CD4-positive, CD25-positive, alpha-beta regulatory T cell (primary cell): Measurements from ENCODE around the gene PPP2R2D. TPM values are rescaled to one million over a fixed set of nuclear protein-coding genes. Genes with fewer than 3 reads are reported as not detected.

ENCODE experiments used
- ATAC-seq, 2 donors: fragments of 150-1000 bp; cut with Tn5 transposase; one replicate each; pipeline ENCODE4 v1.10.0; 2021; ENCODE audit warnings: low read depth in 2 of 2, moderate number of reproducible peaks in 2 of 2, moderate library complexity in 1 of 2
- DNase-seq, 3 donors: peaks; one replicate each; pipeline versions ENCODE4 v3.0.0 to v3.0.0-alpha.2; 2012 to 2022; ENCODE audit warnings: mixed read lengths in 1 of 3
- H3K27ac ChIP-seq: one replicate; pipeline ENCODE4 v1.7.0; 2013; ENCODE audit warnings: mild to moderate bottlenecking, low read length; ENCODE audit not compliant: insufficient read depth, poor library complexity, severe bottlenecking
- H3K27me3 ChIP-seq: one replicate; pipeline ENCODE4 v1.7.0; 2013; ENCODE audit warnings: low read length; ENCODE audit not compliant: control insufficient read depth, insufficient read depth
- H3K36me3 ChIP-seq: one replicate; pipeline ENCODE4 v1.7.0; 2013; ENCODE audit warnings: mild to moderate bottlenecking, low read length, moderate library complexity; ENCODE audit not compliant: control insufficient read depth, insufficient read depth
- H3K4me1 ChIP-seq: 2 replicates; pipeline ENCODE4 v1.7.0; 2013; ENCODE audit warnings: mild to moderate bottlenecking, low read length; ENCODE audit not compliant: insufficient read depth, control insufficient read depth, poor library complexity, severe bottlenecking
- H3K4me3 ChIP-seq: one replicate; pipeline ENCODE4 v1.7.0; 2013; ENCODE audit warnings: low read depth, mild to moderate bottlenecking, low read length, moderate library complexity
- H3K9me3 ChIP-seq, 2 experiments: 1 replicate in 1 of 2; 2 replicates in 1 of 2; pipeline ENCODE4 v1.7.0; 2013; ENCODE audit warnings: low read length in 2 of 2, mild to moderate bottlenecking in 1 of 2, moderate library complexity in 1 of 2; ENCODE audit not compliant: control insufficient read depth in 2 of 2
- H3K27ac Mint-ChIP-seq, 3 donors: one replicate each; pipeline ENCODE4 v1.8.0; 2020 to 2022; ENCODE audit warnings: mild to moderate bottlenecking in 3 of 3, mixed read lengths in 3 of 3, moderate library complexity in 2 of 3
- H3K27me3 Mint-ChIP-seq: one replicate; pipeline ENCODE4 v1.8.0; 2022; ENCODE audit warnings: mild to moderate bottlenecking, mixed read lengths
- H3K36me3 Mint-ChIP-seq: one replicate; pipeline ENCODE4 v1.8.0; 2020; ENCODE audit warnings: mixed read lengths
- H3K4me1 Mint-ChIP-seq, 4 donors: one replicate each; pipeline ENCODE4 v1.8.0; 2020 to 2022; ENCODE audit warnings: mixed read lengths in 4 of 4, mild to moderate bottlenecking in 1 of 4
- H3K4me3 Mint-ChIP-seq, 4 donors: one replicate each; pipeline ENCODE4 v1.8.0; 2020 to 2022; ENCODE audit warnings: mild to moderate bottlenecking in 4 of 4, mixed read lengths in 4 of 4, moderate library complexity in 3 of 4
- H3K9me3 Mint-ChIP-seq, 7 donors: one replicate each; pipeline ENCODE4 v1.8.0; 2020 to 2022; ENCODE audit warnings: mixed read lengths in 7 of 7, mild to moderate bottlenecking in 3 of 7, moderate library complexity in 2 of 7
- polyA plus RNA-seq, 4 donors: library from polyadenylated mRNA; unstranded; fragments of 300-500 nt; fragmentation: Illumina TruSeq; gene quantifications; one replicate each; pipeline ENCODE4 v1.2.3, GENCODE V29; 2021
- total RNA-seq: library from RNA; stranded (reverse); gene quantifications from one replicate; pipeline ENCODE4 v1.2.3, GENCODE V29; 2022

Gene PPP2R2D
- total and polyA plus RNA-seq, 5 donors from 2014 or later = 23.8 to 48.1 (median 26.6) TPM

GRCh38 chr10:131972474-131973071, 71.8 kb downstream of the PPP2R2D start:
- DNase-seq (peak; percentile 11 to 84 (median 62)), ATAC-seq (peak; percentile 57 to 60)
- Histone ChIP-seq H3K27me3 (no peaks in the 10 kb centered on the region), H3K4me1 (peaks cover 30% of the 10 kb centered on the region), H3K36me3 (peaks cover 25% of the 10 kb centered on the region), H3K9me3 (no peaks in the 10 kb centered on the region), H3K4me3 (peak overlapping the region; percentile 77), H3K27ac (peak overlapping the region; percentile 73)
- peaks cover 22 to 73% (median 38%) of the 10 kb centered on the region in 4 donors for H3K4me1 Mint-ChIP-seq
- no peaks in the 10 kb centered on the region for H3K9me3 Mint-ChIP-seq
- H3K4me3 Mint-ChIP-seq = peak overlapping the region; percentile 85 to 94 (median 88)
- peak overlapping the region; percentile 88 to 93 (median 92) for H3K27ac Mint-ChIP-seq
- H3K36me3 Mint-ChIP-seq = peaks cover 29% of the 10 kb centered on the region
- H3K27me3 Mint-ChIP-seq = no peaks in the 10 kb centered on the region

GRCh38 chr10:131973160-131973951, 72.5 kb downstream of the PPP2R2D start:
- Mint-ChIP-seq H3K9me3 (no peaks in the 10 kb centered on the region), H3K4me1 (peaks cover 28 to 80% (median 45%) of the 10 kb centered on the region in 4 donors), H3K27me3 (no peaks in the 10 kb centered on the region), H3K27ac (peak overlapping the region; percentile 88 to 93 (median 92)), H3K36me3 (peaks cover 35% of the 10 kb centered on the region), H3K4me3 (peak overlapping the region; percentile 85 to 94 (median 88))
- DNase-seq (no peak), ATAC-seq (peak in 1 of 2 donors; percentile 37)
- peaks cover 30% of the 10 kb centered on the region for H3K4me1 ChIP-seq
- H3K4me3 ChIP-seq = peak overlapping the region; percentile 77
- H3K36me3 ChIP-seq = peaks cover 23% of the 10 kb centered on the region
- H3K27me3 ChIP-seq = no peaks in the 10 kb centered on the region
- H3K9me3 ChIP-seq = no peaks in the 10 kb centered on the region
- peak overlapping the region; percentile 73 for H3K27ac ChIP-seq

GRCh38 chr10:131974034-131974817, 73.4 kb downstream of the PPP2R2D start:
- H3K27me3 Mint-ChIP-seq = no peaks in the 10 kb centered on the region
- Histone ChIP-seq H3K4me1 (peaks cover 30% of the 10 kb centered on the region), H3K9me3 (no peaks in the 10 kb centered on the region), H3K4me3 (no peak overlapping the region), H3K27me3 (no peaks in the 10 kb centered on the region), H3K36me3 (peaks cover 14% of the 10 kb centered on the region), H3K27ac (peak overlapping the region; percentile 28)
- DNase-seq (no peak), ATAC-seq (no peak)
- H3K36me3 Mint-ChIP-seq = peaks cover 27% of the 10 kb centered on the region
- H3K4me1 Mint-ChIP-seq = peaks cover 30 to 87% (median 49%) of the 10 kb centered on the region in 4 donors
- H3K9me3 Mint-ChIP-seq = no peaks in the 10 kb centered on the region
- peak overlapping the region; percentile 88 to 93 (median 92) for H3K27ac Mint-ChIP-seq
- peak overlapping the region in 3 of 4 donors; percentile 32 to 85 (median 56) for H3K4me3 Mint-ChIP-seq

GRCh38 chr10:131975003-131975402, 74.2 kb downstream of the PPP2R2D start:
- peaks cover 9% of the 10 kb centered on the region for H3K36me3 ChIP-seq
- no peak for ATAC-seq
- peak overlapping the region; percentile 25 to 66 (median 44) for H3K4me3 Mint-ChIP-seq

GRCh38 chr10:131975796-131976195, 75.0 kb downstream of the PPP2R2D start:
- peaks cover 2% of the 10 kb centered on the region for H3K27me3 Mint-ChIP-seq
- peak overlapping the region in 2 of 4 donors; percentile 31 to 63 for H3K4me3 Mint-ChIP-seq
- H3K9me3 Mint-ChIP-seq = no peaks in the 10 kb centered on the region
- no peak overlapping the region for H3K4me3 ChIP-seq
- H3K36me3 Mint-ChIP-seq = peaks cover 17% of the 10 kb centered on the region
- ATAC-seq (no peak), DNase-seq (no peak)
- no peaks in the 10 kb centered on the region for H3K9me3 ChIP-seq
- peaks cover 1% of the 10 kb centered on the region for H3K36me3 ChIP-seq
- H3K4me1 Mint-ChIP-seq = peaks cover 34 to 90% (median 58%) of the 10 kb centered on the region in 4 donors
- H3K27me3 ChIP-seq = no peaks in the 10 kb centered on the region
- H3K27ac ChIP-seq = no peak overlapping the region
- H3K4me1 ChIP-seq = peaks cover 41% of the 10 kb centered on the region
- H3K27ac Mint-ChIP-seq = peak overlapping the region; percentile 56 to 78 (median 65)

More at GRCh38 chr10:131975003-131975402, 74.2 kb downstream of the PPP2R2D start:
- H3K9me3 ChIP-seq = no peaks in the 10 kb centered on the region
- H3K4me1 ChIP-seq = peaks cover 33% of the 10 kb centered on the region
- Mint-ChIP-seq H3K36me3 (peaks cover 25% of the 10 kb centered on the region), H3K27me3 (no peaks in the 10 kb centered on the region), H3K4me1 (peaks cover 34 to 92% (median 56%) of the 10 kb centered on the region in 4 donors), H3K9me3 (no peaks in the 10 kb centered on the region), H3K27ac (peak overlapping the region in 2 of 3 donors; percentile 74 to 93)
- no peak for DNase-seq
- H3K4me3 ChIP-seq = no peak overlapping the region
- H3K27me3 ChIP-seq = no peaks in the 10 kb centered on the region
- H3K27ac ChIP-seq = no peak overlapping the region

GRCh38 chr10:131977323-131978096, 76.7 kb downstream of the PPP2R2D start:
- H3K36me3 ChIP-seq = no peaks in the 10 kb centered on the region
- no peaks in the 10 kb centered on the region for H3K9me3 ChIP-seq
- no peak overlapping the region for H3K27ac ChIP-seq
- H3K36me3 Mint-ChIP-seq = peaks cover 14% of the 10 kb centered on the region
- peaks cover 40% of the 10 kb centered on the region for H3K4me1 ChIP-seq
- H3K4me3 ChIP-seq = no peak overlapping the region
- DNase-seq (no peak), ATAC-seq (no peak)
- H3K4me1 Mint-ChIP-seq = peaks cover 33 to 83% (median 55%) of the 10 kb centered on the region in 4 donors
- H3K4me3 Mint-ChIP-seq = peak overlapping the region in 1 of 4 donors; percentile 13
- H3K9me3 Mint-ChIP-seq = no peaks in the 10 kb centered on the region
- peaks cover 4% of the 10 kb centered on the region for H3K27me3 Mint-ChIP-seq
- H3K27ac Mint-ChIP-seq = peak overlapping the region in 2 of 3 donors; percentile 65 to 78
- no peaks in the 10 kb centered on the region for H3K27me3 ChIP-seq

GRCh38 chr10:131978366-131978765, 77.6 kb downstream of the PPP2R2D start:
- Mint-ChIP-seq H3K4me1 (peaks cover 27 to 81% (median 50%) of the 10 kb centered on the region in 4 donors), H3K9me3 (no peaks in the 10 kb centered on the region), H3K4me3 (peak overlapping the region in 3 of 4 donors; percentile 13 to 52 (median 39)), H3K27me3 (peaks cover 9% of the 10 kb centered on the region), H3K27ac (peak overlapping the region in 2 of 3 donors; percentile 52 to 65), H3K36me3 (peaks cover 14% of the 10 kb centered on the region)
- H3K27ac ChIP-seq = no peak overlapping the region
- ATAC-seq (no peak), DNase-seq (no peak)
- no peak overlapping the region for H3K4me3 ChIP-seq
- H3K27me3 ChIP-seq = no peaks in the 10 kb centered on the region
- H3K9me3 ChIP-seq = no peaks in the 10 kb centered on the region
- H3K36me3 ChIP-seq = no peaks in the 10 kb centered on the region
- H3K4me1 ChIP-seq = peaks cover 36% of the 10 kb centered on the region
